Measurements from ENCODE around the gene SDSL. TPM values are rescaled to one million over a fixed set of nuclear protein-coding genes. Genes with fewer than 3 reads are reported as not detected.

The SDSL gene
- total RNA-seq, 1 donor from 2014 or later: 12.8 TPM

GRCh38 chr12:113392520-113392919 is 29.7 kb upstream of the SDSL start:
- DNase-seq (no peak), ATAC-seq (no peak)
- Histone ChIP-seq H3K4me1 (no peaks in the 10 kb centered on the region), H3K27ac (no peak overlapping the region), H3K4me3 (no peak overlapping the region), H3K9me3 (no peaks in the 10 kb centered on the region), H3K27me3 (ENCODE audit: low read depth) (no peaks in the 10 kb centered on the region), H3K36me3 (peaks cover 24% of the 10 kb centered on the region)
- intact Hi-C loops (cut with DNase I): no loop called here
- no peak for TF ChIP-seq CTCF (IDR thresholded peaks at IDR 0.05)

DNA sequence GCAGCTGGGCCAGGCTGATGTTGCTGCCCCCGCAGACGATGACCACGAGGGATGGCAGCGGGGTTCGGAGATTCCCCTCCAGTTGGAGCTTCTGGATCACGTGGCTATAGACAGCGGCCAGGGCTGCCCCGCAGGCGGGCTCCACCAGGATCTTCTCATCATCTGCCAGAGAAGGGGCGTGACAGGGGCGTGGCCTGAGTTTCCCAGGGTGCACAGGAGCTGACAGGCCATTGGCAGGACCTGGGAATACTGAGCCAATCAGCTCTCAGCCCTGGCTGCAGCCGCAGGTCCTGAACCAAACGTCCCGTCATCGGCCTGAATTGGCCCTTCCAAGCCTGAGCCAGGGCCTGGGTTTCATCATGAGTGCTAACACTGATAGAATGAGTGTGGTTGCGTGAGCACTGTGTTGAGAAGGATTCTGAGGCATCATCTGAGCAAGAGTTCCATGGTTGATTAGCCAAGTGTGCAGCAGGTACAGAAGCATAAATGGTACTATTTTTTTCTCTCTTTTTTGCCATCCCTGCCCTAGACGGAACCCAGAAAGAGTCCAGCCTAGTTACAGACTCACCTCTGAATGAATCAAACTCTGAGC is 29.1 kb upstream of the SDSL start:
- Histone ChIP-seq H3K36me3 (peaks cover 18% of the 10 kb centered on the region), H3K4me3 (no peak overlapping the region), H3K27ac (no peak overlapping the region), H3K4me1 (no peaks in the 10 kb centered on the region), H3K27me3 (ENCODE audit: low read depth) (peaks cover under 1% of the 10 kb centered on the region), H3K9me3 (no peaks in the 10 kb centered on the region)
- TF ChIP-seq CTCF (IDR thresholded peaks at IDR 0.05): no peak
- no peak for DNase-seq
- ATAC-seq: peak in 1 of 2 donors; percentile 7
- intact Hi-C loops (cut with DNase I): no loop called here

DNA sequence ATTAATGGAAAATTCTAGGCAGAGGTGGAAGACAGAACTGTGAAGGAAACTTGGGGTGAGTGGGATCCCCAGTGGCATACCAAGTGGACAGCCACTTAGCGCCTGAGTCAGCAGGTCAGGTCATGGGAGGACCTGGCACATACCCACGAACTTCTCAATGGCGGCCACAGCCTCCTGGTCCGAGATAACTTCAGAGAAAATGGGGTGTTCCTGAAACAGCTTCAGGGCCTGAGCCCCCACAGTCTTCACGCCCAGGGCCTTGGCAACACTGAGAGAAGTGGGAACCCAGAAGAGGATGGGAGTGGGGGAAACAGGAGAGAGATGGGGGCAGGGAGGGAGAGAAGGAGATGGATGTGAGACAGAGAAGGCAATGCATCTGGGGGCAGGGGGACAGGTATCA is 28.4 kb upstream of the SDSL start:
- Histone ChIP-seq H3K4me1 (no peaks in the 10 kb centered on the region), H3K27ac (no peak overlapping the region), H3K9me3 (no peaks in the 10 kb centered on the region), H3K4me3 (no peak overlapping the region), H3K36me3 (peaks cover 12% of the 10 kb centered on the region), H3K27me3 (ENCODE audit: low read depth) (peaks cover 7% of the 10 kb centered on the region)
- no peak for ATAC-seq
- TF ChIP-seq CTCF (IDR thresholded peaks at IDR 0.05): no peak
- DNase-seq: no peak
- intact Hi-C loops (cut with DNase I): no loop called here

DNA sequence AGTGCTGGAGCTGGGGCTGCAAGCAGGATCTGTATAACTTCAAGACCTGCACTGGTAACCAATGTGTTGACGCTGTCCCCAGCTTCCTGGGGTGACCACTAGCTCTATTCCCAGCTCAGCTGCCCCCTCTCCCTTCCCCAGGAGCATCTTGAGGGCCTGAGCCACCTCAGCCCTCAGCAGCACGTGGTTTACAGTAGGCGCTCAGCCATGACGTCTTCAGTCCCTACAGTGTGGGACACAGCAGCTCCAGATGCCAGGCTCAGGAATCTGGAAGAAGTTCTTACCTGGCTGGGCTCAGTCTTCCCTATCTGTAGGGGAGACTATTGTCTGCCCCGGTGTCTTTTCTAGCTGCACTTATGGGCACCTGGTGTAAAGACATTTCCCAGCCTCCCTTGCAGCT is 27.1 kb upstream of the SDSL start:
- Histone ChIP-seq H3K36me3 (peaks cover 2% of the 10 kb centered on the region), H3K4me1 (no peaks in the 10 kb centered on the region), H3K27ac (no peak overlapping the region), H3K27me3 (ENCODE audit: low read depth) (peaks cover 19% of the 10 kb centered on the region), H3K9me3 (no peaks in the 10 kb centered on the region), H3K4me3 (no peak overlapping the region)
- DNase-seq (no peak), ATAC-seq (no peak)
- intact Hi-C loops (cut with DNase I): no loop called here
- no peak for TF ChIP-seq CTCF (IDR thresholded peaks at IDR 0.05)

- H3K4me1 ChIP-seq: no peaks in the 10 kb centered on the region
- peaks cover 23% of the 10 kb centered on the region for H3K27me3 ChIP-seq (ENCODE audit: low read depth)
- ATAC-seq (no peak), DNase-seq (no peak)
- no peak overlapping the region for H3K4me3 ChIP-seq
- H3K36me3 ChIP-seq: no peaks in the 10 kb centered on the region
- TF ChIP-seq CTCF (IDR thresholded peaks at IDR 0.05): no peak
- intact Hi-C loops (cut with DNase I): no loop called here
- no peak overlapping the region for H3K27ac ChIP-seq
- H3K9me3 ChIP-seq: no peaks in the 10 kb centered on the region
These were observed 26.0 kb upstream of the SDSL start for GRCh38 chr12:113396200-113396599.

Data from lower lobe of right lung (tissue), 2 donors.